GM12874 (cell line): ENCODE data around the gene SBNO2.

Experiments
- CTCF ChIP-seq: IDR thresholded peaks from 2 replicates; pipeline ENCODE4 v1.5.1; 2011; ENCODE audit warnings: low read depth, mild to moderate bottlenecking, control low read depth, low read length, moderate library complexity; ENCODE audit not compliant: insufficient read depth

SBNO2 gene

GRCh38 chr19:1199531-1199930 is 25.5 kb upstream of the SBNO2 start:
- TF ChIP-seq CTCF, result no peak

- TF ChIP-seq CTCF, result no peak
These were observed 15.4 kb upstream of the SBNO2 start for GRCh38 chr19:1189419-1189818.

- TF ChIP-seq CTCF, result no peak
These were observed 9.6 kb upstream of the SBNO2 start for GRCh38 chr19:1183543-1184172.

- TF ChIP-seq CTCF, result no peak
These were observed 8.7 kb upstream of the SBNO2 start for GRCh38 chr19:1182727-1183126.

- TF ChIP-seq CTCF, result no peak
These were observed 8.0 kb upstream of the SBNO2 start for GRCh38 chr19:1182068-1182467.

- no peak for TF ChIP-seq CTCF
These were observed 7.5 kb upstream of the SBNO2 start for GRCh38 chr19:1181606-1182005.

- TF ChIP-seq CTCF, result no peak
These were observed 3.5 kb upstream of the SBNO2 start for GRCh38 chr19:1177322-1178114.
